Measurements from ENCODE around the gene XAB2. TPM values are rescaled to one million over a fixed set of nuclear protein-coding genes. Genes with fewer than 3 reads are reported as not detected.

XAB2 gene
- total RNA-seq, 4 donors from 2014 or later, result 20.3 to 34.1 (median 27.8) TPM

- Histone ChIP-seq H3K4me3 (peak overlapping the region; percentile 73 to 87 (median 82)), H3K9me3 (no peaks in the 10 kb centered on the region), H3K27ac (peak overlapping the region; percentile 87 to 93 (median 90)), H3K36me3 (peaks cover 0 to 22% (median 1%) of the 10 kb centered on the region in 3 donors), H3K27me3 (peaks cover 0 to 42% (median 0%) of the 10 kb centered on the region in 4 donors), H3K4me1 (peaks cover 0 to 37% (median 0%) of the 10 kb centered on the region in 3 donors)
- no peak for TF ChIP-seq CTCF (IDR thresholded peaks at IDR 0.05)
- no peak for TF ChIP-seq POLR2A (IDR thresholded peaks at IDR 0.05)
- no peak for DNase-seq
- intact Hi-C loops (cut with DNase I), result no loop called here
- WGBS, 2 donors, result 52 to 93% methylated on average over 5 to 14 of the region's 30 CpGs
Measured at GRCh38 chr19:7637374-7638256, 8.3 kb upstream of the XAB2 start.

GRCh38 chr19:7636691-7637373, 7.5 kb upstream of the XAB2 start, which contains the start of gene STXBP2:
STXBP2 (plus strand) TSS chr19:7637110; CDS start chr19:7637150, 40 bp downstream.
- intact Hi-C loops (cut with DNase I), result no loop called here
- peak in 4 of 6 experiments; percentile 14 to 46 (median 39) for TF ChIP-seq CTCF (IDR thresholded peaks at IDR 0.05)
- peak in 1 of 4 donors; percentile 77 for TF ChIP-seq POLR2A (IDR thresholded peaks at IDR 0.05)
- H3K4me1 ChIP-seq, result peaks cover 0 to 38% (median 0%) of the 10 kb centered on the region in 3 donors
- H3K27me3 ChIP-seq, result peaks cover 0 to 42% (median 0%) of the 10 kb centered on the region in 4 donors
- H3K36me3 ChIP-seq, result peaks cover 0 to 22% (median 8%) of the 10 kb centered on the region in 3 donors
- H3K9me3 ChIP-seq, result no peaks in the 10 kb centered on the region
- peak within 1 kb of the TSS; percentile 87 to 93 (median 90) for H3K27ac ChIP-seq
- peak; percentile 40 for DNase-seq
- WGBS, 2 donors, result 13% methylated on average over 17 of the region's 61 CpGs; no CpG with 5 or more reads in 1 of the 2 donors
- H3K4me3 ChIP-seq, result peak within 1 kb of the TSS; percentile 73 to 87 (median 82)

GRCh38 chr19:7636317-7636690, 7.0 kb upstream of the XAB2 start:
- peaks cover 0 to 43% (median 1%) of the 10 kb centered on the region in 3 donors for H3K4me1 ChIP-seq
- 77 to 83% methylated on average over 3 to 4 of the region's 16 CpGs for WGBS, 2 donors
- H3K36me3 ChIP-seq, result peaks cover 0 to 26% (median 8%) of the 10 kb centered on the region in 3 donors
- H3K27ac ChIP-seq, result peak overlapping the region; percentile 87 to 93 (median 90)
- DNase-seq, result no peak
- intact Hi-C loops (cut with DNase I), result no loop called here
- H3K27me3 ChIP-seq, result peaks cover 0 to 42% (median 0%) of the 10 kb centered on the region in 4 donors
- TF ChIP-seq POLR2A (IDR thresholded peaks at IDR 0.05) (no peak), CTCF (IDR thresholded peaks at IDR 0.05) (no peak)
- H3K9me3 ChIP-seq, result no peaks in the 10 kb centered on the region
- H3K4me3 ChIP-seq, result peak overlapping the region in 3 of 4 donors; percentile 78 to 87 (median 86)

- TF ChIP-seq POLR2A (IDR thresholded peaks at IDR 0.05) (no peak), CTCF (IDR thresholded peaks at IDR 0.05) (no peak)
- Histone ChIP-seq H3K4me3 (no peak overlapping the region), H3K27ac (no peak overlapping the region), H3K27me3 (peaks cover 0 to 42% (median 0%) of the 10 kb centered on the region in 4 donors), H3K9me3 (no peaks in the 10 kb centered on the region), H3K4me1 (peaks cover 6 to 49% (median 8%) of the 10 kb centered on the region in 3 donors), H3K36me3 (peaks cover 0 to 20% (median 8%) of the 10 kb centered on the region in 3 donors)
- no peak for DNase-seq
- 41 to 50% methylated on average over 6 of the region's 6 CpGs for WGBS, 2 donors
- intact Hi-C loops (cut with DNase I), result no loop called here
Measured at GRCh38 chr19:7635670-7636069, 6.3 kb upstream of the XAB2 start.
